Loucy (cell line): ENCODE data around the gene FBXW8.

Experiments used
- CTCF ChIP-seq: fragments of 200-600 bp; sonication (generic); conservative IDR thresholded peaks from 2 replicates; pipeline ENCODE4 v1.5.1; 2014; ENCODE audit warnings: mild to moderate bottlenecking, antibody characterized with exemption, low read length
- EZH2phosphoT487 ChIP-seq: fragments of 200-600 bp; IDR thresholded peaks from 2 replicates; pipeline ENCODE4 v1.6.1; 2018; ENCODE audit warnings: antibody characterized with exemption, mild to moderate bottlenecking, moderate library complexity, borderline replicate concordance

- no peak for TF ChIP-seq CTCF
- TF ChIP-seq EZH2phosphoT487: no peak
Measured at GRCh38 chr12:116934908-116935705, 24.4 kb downstream of the FBXW8 start.
